ENCODE data around the gene B3GALT2. TPM values are rescaled to one million over a fixed set of nuclear protein-coding genes. Genes with fewer than 3 reads are reported as not detected.

Gene B3GALT2
- total and polyA plus RNA-seq, 2 of the 13 experiments (the other 11 are each of a cell fraction or from before 2014, with no cell fraction given): not detected

DNA sequence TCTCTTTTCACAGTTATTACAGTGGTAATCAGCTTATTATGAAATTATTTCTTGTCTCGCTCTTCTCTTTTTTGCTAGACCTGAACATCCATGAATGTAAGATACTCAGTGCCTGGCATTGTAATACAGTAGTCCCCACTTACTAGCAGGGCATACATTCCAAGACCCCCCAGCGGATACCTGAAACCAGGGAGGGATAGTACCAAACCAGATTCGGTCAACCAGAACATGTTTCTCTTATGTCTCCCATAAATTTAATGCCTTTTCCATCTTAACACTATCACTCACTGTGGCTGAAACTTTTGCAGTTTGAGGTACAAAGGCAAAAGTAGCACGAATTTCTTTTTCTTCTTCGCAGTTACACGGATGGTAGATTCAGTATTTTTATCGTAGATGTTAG lies 24.6 kb upstream of the B3GALT2 start:
- POLR2A ChIA-PET: no interaction called here
- Histone ChIP-seq H2AFZ (ENCODE audit: low read length) (no peak overlapping the region), H3K27ac (ENCODE audit: extremely low read length, insufficient read depth, low read length) (no peak overlapping the region), H3K9me3 (ENCODE audit: low read length) (no peaks in the 10 kb centered on the region), H3K36me3 (replicated peaks in 1 of 2; ENCODE audit: control insufficient read depth in 1 of 2, insufficient read depth in 2 of 2, low read length in 2 of 2) (peaks cover 1 to 23% of the 10 kb centered on the region in 2 experiments; a peak in 4 of 5 replicates), H3K27me3 (ENCODE audit: control insufficient read depth in 1 of 2, insufficient read depth in 2 of 2, low read length in 2 of 2) (no peaks in the 10 kb centered on the region), H3K9ac (ENCODE audit: insufficient read depth, low read depth, low read length) (no peak overlapping the region), H3K4me2 (ENCODE audit: low read depth, low read length) (no peak overlapping the region), H4K20me1 (ENCODE audit: insufficient read depth, low read length) (no peaks in the 10 kb centered on the region; the same call in 1 of the 2 replicates), H3K79me2 (ENCODE audit: insufficient read depth, low read length) (no peaks in the 10 kb centered on the region), H3K4me1 (ENCODE audit: insufficient read depth, low read length) (peaks cover 9% of the 10 kb centered on the region; the same call in 1 of the 2 replicates), H3K4me3 (replicated peaks in 1 of 3; ENCODE audit: insufficient read depth in 1 of 3, low read depth in 2 of 3, low read length in 3 of 3) (no peak overlapping the region)
- intact Hi-C loops (cut with micrococcal nuclease; ENCODE audit: unreplicated experiment): no loop called here
- BruUV-seq (replicated peaks): no TSS peak
- DNase-seq (ENCODE audit: low spot score) (no peak), FAIRE-seq (no peak), ATAC-seq (no peak)
- WGBS (ENCODE audit: low lambda C conversion rate): 94% methylated on average over 7 of the region's 7 CpGs
- TF ChIP-seq KDM5B (CRISPR knock-in tag; IDR thresholded peaks at IDR 0.05; ENCODE audit: borderline replicate concordance): no peak
- TF ChIP-seq, protein P1, sequence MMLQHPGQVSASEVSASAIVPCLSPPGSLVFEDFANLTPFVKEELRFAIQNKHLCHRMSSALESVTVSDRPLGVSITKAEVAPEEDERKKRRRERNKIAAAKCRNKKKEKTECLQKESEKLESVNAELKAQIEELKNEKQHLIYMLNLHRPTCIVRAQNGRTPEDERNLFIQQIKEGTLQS (CRISPR knock-in tag; IDR thresholded peaks at IDR 0.05): no peak
- TF ChIP-seq, protein P2, sequence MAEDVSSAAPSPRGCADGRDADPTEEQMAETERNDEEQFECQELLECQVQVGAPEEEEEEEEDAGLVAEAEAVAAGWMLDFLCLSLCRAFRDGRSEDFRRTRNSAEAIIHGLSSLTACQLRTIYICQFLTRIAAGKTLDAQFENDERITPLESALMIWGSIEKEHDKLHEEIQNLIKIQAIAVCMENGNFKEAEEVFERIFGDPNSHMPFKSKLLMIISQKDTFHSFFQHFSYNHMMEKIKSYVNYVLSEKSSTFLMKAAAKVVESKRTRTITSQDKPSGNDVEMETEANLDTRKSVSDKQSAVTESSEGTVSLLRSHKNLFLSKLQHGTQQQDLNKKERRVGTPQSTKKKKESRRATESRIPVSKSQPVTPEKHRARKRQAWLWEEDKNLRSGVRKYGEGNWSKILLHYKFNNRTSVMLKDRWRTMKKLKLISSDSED (CRISPR knock-in tag; IDR thresholded peaks at IDR 0.05): no peak
- no peak for TF ChIP-seq ZNF891 (CRISPR knock-in tag; IDR thresholded peaks at IDR 0.05)
- TF ChIP-seq KDM2A (CRISPR knock-in tag; IDR thresholded peaks at IDR 0.05; ENCODE audit: borderline replicate concordance, low read depth): no peak
- TF ChIP-seq TGIF2 (CRISPR knock-in tag; IDR thresholded peaks at IDR 0.05): no peak
- no peak for TF ChIP-seq ZBTB8A (CRISPR knock-in tag; IDR thresholded peaks at IDR 0.05; ENCODE audit: borderline replicate concordance, low read depth)
- no peak for TF ChIP-seq ZSCAN31 (CRISPR knock-in tag; IDR thresholded peaks at IDR 0.05; ENCODE audit: low read depth)
- TF ChIP-seq GPN1 (CRISPR knock-in tag; IDR thresholded peaks at IDR 0.05; ENCODE audit: borderline replicate concordance): no peak
- TF ChIP-seq FOXP1 (IDR thresholded peaks at IDR 0.05): no peak
- TF ChIP-seq FOXP1 (CRISPR knock-in tag; IDR thresholded peaks at IDR 0.05): no peak
- TF ChIP-seq FOSL1 (CRISPR knock-in tag; IDR thresholded peaks at IDR 0.05; ENCODE audit: borderline replicate concordance): no peak
- TF ChIP-seq FOXK2 (IDR thresholded peaks at IDR 0.05): no peak
- no peak for TF ChIP-seq ZNF749 (CRISPR knock-in tag; IDR thresholded peaks at IDR 0.05; ENCODE audit: borderline replicate concordance)
- no peak for TF ChIP-seq ZNF879 (CRISPR knock-in tag; IDR thresholded peaks at IDR 0.05)
- no peak for TF ChIP-seq CHD4 (IDR thresholded peaks at IDR 0.05; ENCODE audit: borderline replicate concordance, low read length)
- no peak for TF ChIP-seq SAFB2 (CRISPR knock-in tag; IDR thresholded peaks at IDR 0.05; ENCODE audit: borderline replicate concordance, low read depth)
- TF ChIP-seq, protein P3, sequence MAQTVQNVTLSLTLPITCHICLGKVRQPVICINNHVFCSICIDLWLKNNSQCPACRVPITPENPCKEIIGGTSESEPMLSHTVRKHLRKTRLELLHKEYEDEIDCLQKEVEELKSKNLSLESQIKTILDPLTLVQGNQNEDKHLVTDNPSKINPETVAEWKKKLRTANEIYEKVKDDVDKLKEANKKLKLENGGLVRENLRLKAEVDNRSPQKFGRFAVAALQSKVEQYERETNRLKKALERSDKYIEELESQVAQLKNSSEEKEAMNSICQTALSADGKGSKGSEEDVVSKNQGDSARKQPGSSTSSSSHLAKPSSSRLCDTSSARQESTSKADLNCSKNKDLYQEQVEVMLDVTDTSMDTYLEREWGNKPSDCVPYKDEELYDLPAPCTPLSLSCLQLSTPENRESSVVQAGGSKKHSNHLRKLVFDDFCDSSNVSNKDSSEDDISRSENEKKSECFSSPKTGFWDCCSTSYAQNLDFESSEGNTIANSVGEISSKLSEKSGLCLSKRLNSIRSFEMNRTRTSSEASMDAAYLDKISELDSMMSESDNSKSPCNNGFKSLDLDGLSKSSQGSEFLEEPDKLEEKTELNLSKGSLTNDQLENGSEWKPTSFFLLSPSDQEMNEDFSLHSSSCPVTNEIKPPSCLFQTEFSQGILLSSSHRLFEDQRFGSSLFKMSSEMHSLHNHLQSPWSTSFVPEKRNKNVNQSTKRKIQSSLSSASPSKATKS (CRISPR knock-in tag; IDR thresholded peaks at IDR 0.05): no peak
- CTCF ChIA-PET (ENCODE audit: low intra/inter-chr PET ratio, low total read pairs): no interaction called here
- in situ Hi-C loops (cut with HindIII; ENCODE audit: extremely low pct_ligation_motif_present, low pct_unique_long_range_greater_than_20kb): no loop called here

All from HepG2 (cell line).